Progenitor cell of endocrine pancreas (in vitro differentiated cells): ENCODE measurements around the gene IGFBP6. TPM values are rescaled to one million over a fixed set of nuclear protein-coding genes. Genes with fewer than 3 reads are reported as not detected.

Experiments
- DNase-seq: peaks from one replicate; pipeline ENCODE4 v3.0.0; 2021; ENCODE audit warnings: low spot score; ENCODE audit not compliant: unreplicated experiment
- H3K27ac Mint-ChIP-seq: 2 replicates; pipeline ENCODE4 v1.8.0; 2021; ENCODE audit warnings: mild to moderate bottlenecking, moderate library complexity, mixed read lengths
- H3K27me3 Mint-ChIP-seq: 2 replicates; pipeline ENCODE4 v1.8.0; 2021; ENCODE audit warnings: mixed read lengths
- H3K36me3 Mint-ChIP-seq: 2 replicates; pipeline ENCODE4 v1.8.0; 2022; ENCODE audit warnings: mixed read lengths; ENCODE audit not compliant: insufficient read depth
- H3K4me1 Mint-ChIP-seq: 2 replicates; pipeline ENCODE4 v1.8.0; 2021; ENCODE audit warnings: low read depth, mixed read lengths
- H3K4me3 Mint-ChIP-seq: 2 replicates; pipeline ENCODE4 v1.8.0; 2021; ENCODE audit warnings: low read depth, mild to moderate bottlenecking, moderate library complexity, mixed read lengths
- H3K9me3 Mint-ChIP-seq: 2 replicates; pipeline ENCODE4 v1.8.0; 2021; ENCODE audit warnings: low read depth, mixed read lengths
- total RNA-seq: library from RNA; stranded (reverse); gene quantifications from 2 replicates; pipeline ENCODE4 v1.2.1, GENCODE V29; 2021
- TF ChIP-seq, protein P1 (sequence below): fragments of 200-600 bp; sonication (generic); IDR thresholded peaks from one replicate; pipeline ENCODE4 v1.5.0; 2021; ENCODE audit warnings: antibody characterized with exemption, mild to moderate bottlenecking; ENCODE audit not compliant: unreplicated experiment

The IGFBP6 gene
- total RNA-seq, 1 donor from 2014 or later: 25.7 TPM

GRCh38 chr12:53057816-53058500, 39.5 kb upstream of the IGFBP6 start:
- H3K9me3 Mint-ChIP-seq: no peaks in the 10 kb centered on the region
- DNase-seq: no peak

DNA sequence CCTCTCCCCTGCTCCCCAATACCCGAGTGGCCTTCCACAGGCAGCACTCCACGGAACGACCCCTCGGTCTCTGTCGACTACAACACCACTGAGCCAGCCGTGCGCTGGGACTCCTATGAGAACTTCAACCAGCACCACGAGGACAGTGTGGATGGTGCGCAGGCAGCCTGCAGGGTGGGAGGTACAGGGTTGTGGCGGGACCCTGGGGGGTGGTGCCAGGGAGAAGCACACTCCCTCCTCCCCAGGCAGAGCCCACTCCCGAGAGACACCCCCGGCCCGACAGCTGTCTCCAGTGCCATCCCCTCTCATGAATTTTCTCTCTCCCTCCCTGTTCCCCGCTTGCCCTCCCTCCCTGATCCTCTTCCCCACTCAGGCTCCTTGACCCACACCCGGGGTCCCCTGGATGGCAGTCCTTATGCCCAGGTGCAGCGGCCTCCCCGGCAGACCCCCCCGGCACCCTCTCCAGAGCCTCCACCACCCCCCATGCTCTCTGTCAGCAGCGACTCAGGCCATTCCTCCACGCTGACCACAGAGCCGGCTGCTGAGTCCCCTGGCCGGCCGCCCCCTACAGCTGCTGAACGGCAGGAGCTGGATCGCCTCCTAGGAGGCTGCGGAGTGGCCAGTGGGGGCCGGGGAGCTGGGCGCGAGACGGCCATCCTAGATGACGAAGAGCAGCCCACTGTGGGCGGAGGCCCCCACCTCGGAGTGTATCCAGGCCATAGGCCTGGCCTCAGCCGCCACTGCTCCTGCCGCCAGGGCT, 38.6 kb upstream of the IGFBP6 start:
- Mint-ChIP-seq H3K36me3 (peaks cover under 1% of the 10 kb centered on the region), H3K27me3 (peaks cover 6% of the 10 kb centered on the region), H3K4me1 (peaks cover 3% of the 10 kb centered on the region), H3K4me3 (no peak overlapping the region), H3K27ac (no peak overlapping the region), H3K9me3 (no peaks in the 10 kb centered on the region)
- TF ChIP-seq, protein P1, sequence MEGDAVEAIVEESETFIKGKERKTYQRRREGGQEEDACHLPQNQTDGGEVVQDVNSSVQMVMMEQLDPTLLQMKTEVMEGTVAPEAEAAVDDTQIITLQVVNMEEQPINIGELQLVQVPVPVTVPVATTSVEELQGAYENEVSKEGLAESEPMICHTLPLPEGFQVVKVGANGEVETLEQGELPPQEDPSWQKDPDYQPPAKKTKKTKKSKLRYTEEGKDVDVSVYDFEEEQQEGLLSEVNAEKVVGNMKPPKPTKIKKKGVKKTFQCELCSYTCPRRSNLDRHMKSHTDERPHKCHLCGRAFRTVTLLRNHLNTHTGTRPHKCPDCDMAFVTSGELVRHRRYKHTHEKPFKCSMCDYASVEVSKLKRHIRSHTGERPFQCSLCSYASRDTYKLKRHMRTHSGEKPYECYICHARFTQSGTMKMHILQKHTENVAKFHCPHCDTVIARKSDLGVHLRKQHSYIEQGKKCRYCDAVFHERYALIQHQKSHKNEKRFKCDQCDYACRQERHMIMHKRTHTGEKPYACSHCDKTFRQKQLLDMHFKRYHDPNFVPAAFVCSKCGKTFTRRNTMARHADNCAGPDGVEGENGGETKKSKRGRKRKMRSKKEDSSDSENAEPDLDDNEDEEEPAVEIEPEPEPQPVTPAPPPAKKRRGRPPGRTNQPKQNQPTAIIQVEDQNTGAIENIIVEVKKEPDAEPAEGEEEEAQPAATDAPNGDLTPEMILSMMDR: no peak
- DNase-seq: no peak

More at GRCh38 chr12:53057816-53058500, 39.5 kb upstream of the IGFBP6 start:
- no peak overlapping the region for H3K4me3 Mint-ChIP-seq
- no peak overlapping the region for H3K27ac Mint-ChIP-seq
- TF ChIP-seq, protein P1: no peak
- H3K27me3 Mint-ChIP-seq: peaks cover 6% of the 10 kb centered on the region
- H3K4me1 Mint-ChIP-seq: peaks cover 6% of the 10 kb centered on the region
- H3K36me3 Mint-ChIP-seq: no peaks in the 10 kb centered on the region

DNA sequence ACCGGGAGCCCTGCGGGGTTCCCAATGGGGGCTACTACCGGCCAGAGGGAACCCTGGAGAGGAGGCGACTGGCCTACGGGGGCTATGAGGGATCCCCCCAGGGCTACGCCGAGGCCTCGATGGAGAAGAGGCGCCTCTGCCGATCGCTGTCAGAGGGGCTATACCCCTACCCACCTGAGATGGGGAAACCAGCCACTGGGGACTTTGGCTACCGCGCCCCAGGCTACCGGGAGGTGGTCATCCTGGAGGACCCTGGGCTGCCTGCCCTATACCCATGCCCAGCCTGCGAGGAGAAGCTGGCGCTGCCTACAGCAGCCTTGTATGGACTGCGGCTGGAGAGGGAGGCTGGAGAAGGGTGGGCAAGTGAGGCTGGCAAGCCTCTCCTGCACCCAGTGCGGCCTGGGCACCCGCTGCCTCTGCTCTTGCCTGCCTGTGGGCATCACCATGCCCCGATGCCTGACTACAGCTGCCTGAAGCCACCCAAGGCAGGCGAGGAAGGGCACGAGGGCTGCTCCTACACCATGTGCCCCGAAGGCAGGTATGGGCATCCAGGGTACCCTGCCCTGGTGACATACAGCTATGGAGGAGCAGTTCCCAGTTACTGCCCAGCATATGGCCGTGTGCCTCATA, 37.9 kb upstream of the IGFBP6 start:
- TF ChIP-seq, protein P1: no peak
- Mint-ChIP-seq H3K27ac (no peak overlapping the region), H3K4me1 (peaks cover 1% of the 10 kb centered on the region), H3K9me3 (no peaks in the 10 kb centered on the region), H3K27me3 (peaks cover 6% of the 10 kb centered on the region), H3K4me3 (no peak overlapping the region), H3K36me3 (peaks cover 4% of the 10 kb centered on the region)
- no peak for DNase-seq

GRCh38 chr12:53060064-53060720, 37.3 kb upstream of the IGFBP6 start:
- no peak overlapping the region for H3K27ac Mint-ChIP-seq
- H3K4me1 Mint-ChIP-seq: peaks cover 1% of the 10 kb centered on the region
- no peak for DNase-seq
- peaks cover 6% of the 10 kb centered on the region for H3K27me3 Mint-ChIP-seq
- H3K36me3 Mint-ChIP-seq: peaks cover 6% of the 10 kb centered on the region
- TF ChIP-seq, protein P1: no peak
- no peaks in the 10 kb centered on the region for H3K9me3 Mint-ChIP-seq
- no peak overlapping the region for H3K4me3 Mint-ChIP-seq
